Forelimb muscle (tissue), 1 donor: Measurements from ENCODE around the gene TFG. TPM values are rescaled to one million over a fixed set of nuclear protein-coding genes. Genes with fewer than 3 reads are reported as not detected.
"Not testable (repeated sequence)": the region's sequence is repeated elsewhere in the genome, so short reads cannot be mapped to it uniquely, and the experiment has no call there.

Experiments used
- DNase-seq: peaks from one replicate; pipeline ENCODE4 v3.0.0-alpha.2; 2013; ENCODE audit warnings: low read depth
- polyA plus RNA-seq: library from polyadenylated mRNA; unstranded; fragments of 120-200 nt; gene quantifications from one replicate; pipeline ENCODE4 v1.2.1, GENCODE V29; 2013; ENCODE audit not compliant: insufficient read length

Gene TFG
- 83.8 TPM for polyA plus RNA-seq

- peak; percentile 98 for DNase-seq
Observed at GRCh38 chr3:100708989-100709841, at the start of gene TFG. TSS of gene TFG (plus strand) at chr3:100709494. CDS start at chr3:100713686, 4,192 bp downstream.

- not testable (repeated sequence) for DNase-seq
Observed at GRCh38 chr3:100661294-100661693, 48.0 kb upstream of the TFG start.

GRCh38 chr3:100662113-100662823, 47.0 kb upstream of the TFG start:
- no peak for DNase-seq

GRCh38 chr3:100665230-100665629, 44.1 kb upstream of the TFG start:
- DNase-seq, result no peak

GRCh38 chr3:100666699-100667098, 42.6 kb upstream of the TFG start:
- DNase-seq, result not testable (repeated sequence)

- not testable (repeated sequence) for DNase-seq
Observed at GRCh38 chr3:100667316-100667715, 42.0 kb upstream of the TFG start.

- not testable (repeated sequence) for DNase-seq
Observed at GRCh38 chr3:100670995-100671394, 38.3 kb upstream of the TFG start.

GRCh38 chr3:100681496-100681895, 27.8 kb upstream of the TFG start:
- no peak for DNase-seq

- no peak for DNase-seq
Observed at GRCh38 chr3:100682056-100682853, 27.0 kb upstream of the TFG start.

GRCh38 chr3:100682854-100683760, 26.2 kb upstream of the TFG start:
- DNase-seq, result no peak

GRCh38 chr3:100693225-100693624, 16.1 kb upstream of the TFG start:
- DNase-seq, result no peak

- no peak for DNase-seq
Observed at GRCh38 chr3:100695696-100696095, 13.6 kb upstream of the TFG start.

- DNase-seq, result no peak
Observed at GRCh38 chr3:100696161-100696560, 13.1 kb upstream of the TFG start.

GRCh38 chr3:100697172-100697571, 12.1 kb upstream of the TFG start:
- no peak for DNase-seq

- no peak for DNase-seq
Observed at GRCh38 chr3:100697723-100698285, 11.5 kb upstream of the TFG start.

- DNase-seq, result no peak
Observed at GRCh38 chr3:100698736-100699135, 10.6 kb upstream of the TFG start.

GRCh38 chr3:100700708-100701107, 8.6 kb upstream of the TFG start:
- DNase-seq, result no peak

- no peak for DNase-seq
Observed at GRCh38 chr3:100702082-100702979, 7.0 kb upstream of the TFG start.

GRCh38 chr3:100702980-100703345, 6.3 kb upstream of the TFG start:
- no peak for DNase-seq

- DNase-seq, result no peak
Observed at GRCh38 chr3:100703865-100704264, 5.4 kb upstream of the TFG start.
